DOHH2 (cell line): ENCODE measurements around the gene KAT7.

Source experiments
- H3F3A ChIP-seq: fragments of 200-600 bp; sonication (generic), shearing (Covaris generic); 2 replicates; pipeline ENCODE4 v1.6.0; 2016; ENCODE audit warnings: antibody characterized with exemption, mild to moderate bottlenecking; ENCODE audit not compliant: control insufficient read depth, insufficient read depth
- H3K27ac ChIP-seq: fragments of 200-600 bp; sonication (generic); 2 replicates; pipeline ENCODE4 v1.5.1; 2014; ENCODE audit warnings: low read depth, mild to moderate bottlenecking, low read length, moderate library complexity
- H3K27me3 ChIP-seq: fragments of 200-600 bp; sonication (generic); 2 replicates; pipeline ENCODE4 v1.6.1; 2014; ENCODE audit warnings: mild to moderate bottlenecking, low read length, mixed read lengths; ENCODE audit not compliant: control insufficient read depth
- H3K36me3 ChIP-seq: fragments of 200-600 bp; sonication (generic); 2 replicates; pipeline ENCODE4 v1.6.1; 2014; ENCODE audit warnings: mild to moderate bottlenecking, low read length, moderate library complexity, mixed read lengths; ENCODE audit not compliant: control insufficient read depth
- H3K4me1 ChIP-seq: fragments of 200-600 bp; sonication (generic); 2 replicates; pipeline ENCODE4 v1.6.1; 2014; ENCODE audit warnings: mild to moderate bottlenecking, low read length, mixed read lengths; ENCODE audit not compliant: control insufficient read depth
- H3K4me2 ChIP-seq: fragments of 200-600 bp; sonication (generic); 2 replicates; pipeline ENCODE4 v1.6.0; 2014; ENCODE audit warnings: mild to moderate bottlenecking, low read length, moderate library complexity
- H3K4me3 ChIP-seq: fragments of 200-600 bp; sonication (generic); 2 replicates; pipeline ENCODE4 v1.5.1; 2014; ENCODE audit warnings: mild to moderate bottlenecking, low read length, mixed read lengths
- H3K79me2 ChIP-seq: fragments of 200-600 bp; sonication (generic); 2 replicates; pipeline ENCODE4 v1.6.1; 2014; ENCODE audit warnings: mild to moderate bottlenecking, low read length, mixed read lengths; ENCODE audit not compliant: control insufficient read depth
- H3K9me2 ChIP-seq: fragments of 200-600 bp; sonication (generic); replicated peaks from 2 replicates; pipeline ENCODE4 v1.6.1; 2014; ENCODE audit warnings: mild to moderate bottlenecking, low read length, mixed read lengths; ENCODE audit not compliant: control insufficient read depth
- H3K9me3 ChIP-seq: fragments of 200-600 bp; sonication (generic); 2 replicates; pipeline ENCODE4 v1.6.1; 2014; ENCODE audit warnings: antibody characterized with exemption, low read length, mixed read lengths; ENCODE audit not compliant: control insufficient read depth, insufficient read depth
- H4K20me1 ChIP-seq: fragments of 200-600 bp; sonication (generic); 2 replicates; pipeline ENCODE4 v1.6.0; 2014; ENCODE audit warnings: low read depth, mild to moderate bottlenecking, antibody characterized with exemption, low read length, moderate library complexity; ENCODE audit not compliant: control insufficient read depth, insufficient read depth
- EZH2phosphoT487 ChIP-seq: fragments of 200-600 bp; sonication (generic); IDR thresholded peaks from 2 replicates; pipeline ENCODE4 v1.6.1; 2017; ENCODE audit warnings: borderline replicate concordance, mild to moderate bottlenecking, antibody characterized with exemption, low read length, moderate library complexity, mixed read lengths
- TF ChIP-seq, protein P1 (sequence below): fragments of 200-600 bp; sonication (generic); IDR thresholded peaks from one replicate; pipeline ENCODE4 v1.5.1; 2014; ENCODE audit warnings: antibody characterized with exemption, mild to moderate bottlenecking, low read depth, low read length; ENCODE audit not compliant: poor library complexity, severe bottlenecking

The KAT7 gene

DNA sequence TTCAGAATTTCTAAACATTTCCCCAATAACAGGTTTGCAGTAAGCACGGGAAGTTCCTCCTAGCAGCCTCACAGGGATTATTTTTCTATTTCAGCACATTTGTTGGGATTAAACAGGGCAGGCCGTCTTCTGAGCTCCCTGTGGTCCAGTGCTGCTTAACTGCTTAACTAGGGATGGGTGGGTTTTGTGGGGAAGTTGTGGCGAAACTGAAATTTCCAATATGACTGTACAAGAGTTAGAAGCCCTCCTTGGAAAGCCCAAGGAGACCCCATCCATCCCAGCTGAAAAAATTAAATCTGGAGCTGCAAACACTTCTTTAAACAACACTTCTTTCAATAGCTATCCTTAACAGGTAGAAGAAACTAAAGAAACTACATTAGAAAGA is 46.8 kb upstream of the KAT7 start:
- Histone ChIP-seq H3K4me1 (peaks cover 72% of the 10 kb centered on the region), H3K4me2 (peak overlapping the region; percentile 64), H3K36me3 (peaks cover 4% of the 10 kb centered on the region; the same call in 1 of the 2 replicates), H3K27ac (peak overlapping the region; percentile 17), H3K9me3 (no peaks in the 10 kb centered on the region), H3K27me3 (no peaks in the 10 kb centered on the region), H3F3A (0 out of 2 replicates have a peak, but pooled peaks cover 3% of the 10 kb centered on the region), H3K79me2 (peaks cover 6% of the 10 kb centered on the region; the same call in 1 of the 2 replicates), H3K9me2 (no peaks in the 10 kb centered on the region), H4K20me1 (no peaks in the 10 kb centered on the region), H3K4me3 (peak overlapping the region; percentile 45)
- TF ChIP-seq, protein P1, sequence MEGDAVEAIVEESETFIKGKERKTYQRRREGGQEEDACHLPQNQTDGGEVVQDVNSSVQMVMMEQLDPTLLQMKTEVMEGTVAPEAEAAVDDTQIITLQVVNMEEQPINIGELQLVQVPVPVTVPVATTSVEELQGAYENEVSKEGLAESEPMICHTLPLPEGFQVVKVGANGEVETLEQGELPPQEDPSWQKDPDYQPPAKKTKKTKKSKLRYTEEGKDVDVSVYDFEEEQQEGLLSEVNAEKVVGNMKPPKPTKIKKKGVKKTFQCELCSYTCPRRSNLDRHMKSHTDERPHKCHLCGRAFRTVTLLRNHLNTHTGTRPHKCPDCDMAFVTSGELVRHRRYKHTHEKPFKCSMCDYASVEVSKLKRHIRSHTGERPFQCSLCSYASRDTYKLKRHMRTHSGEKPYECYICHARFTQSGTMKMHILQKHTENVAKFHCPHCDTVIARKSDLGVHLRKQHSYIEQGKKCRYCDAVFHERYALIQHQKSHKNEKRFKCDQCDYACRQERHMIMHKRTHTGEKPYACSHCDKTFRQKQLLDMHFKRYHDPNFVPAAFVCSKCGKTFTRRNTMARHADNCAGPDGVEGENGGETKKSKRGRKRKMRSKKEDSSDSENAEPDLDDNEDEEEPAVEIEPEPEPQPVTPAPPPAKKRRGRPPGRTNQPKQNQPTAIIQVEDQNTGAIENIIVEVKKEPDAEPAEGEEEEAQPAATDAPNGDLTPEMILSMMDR, result no peak
- TF ChIP-seq EZH2phosphoT487, result no peak

DNA sequence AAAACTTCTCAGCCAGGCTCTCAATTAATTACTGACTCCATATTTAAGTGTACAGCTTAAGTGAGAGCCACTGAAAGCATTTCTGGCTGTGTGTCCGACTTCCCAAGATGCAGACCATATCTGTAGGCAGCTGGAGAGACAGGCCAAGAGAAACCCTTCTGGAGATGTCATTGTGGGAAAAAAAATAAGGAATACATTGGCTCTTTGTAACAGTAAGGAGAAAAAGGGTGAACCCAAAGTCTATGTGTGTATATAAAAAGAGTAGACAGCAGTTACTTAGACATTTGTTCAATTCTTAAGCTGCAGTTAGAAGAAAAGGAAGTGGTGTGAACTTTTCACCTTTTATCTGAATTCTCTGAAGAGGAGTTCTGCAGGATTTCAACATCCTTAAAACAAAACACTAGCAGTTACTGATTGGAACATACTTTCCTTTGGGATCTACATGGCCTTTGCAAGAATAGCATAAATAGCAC is 46.3 kb upstream of the KAT7 start:
- Histone ChIP-seq H3K9me2 (no peaks in the 10 kb centered on the region), H3K79me2 (peaks cover 6% of the 10 kb centered on the region; the same call in 1 of the 2 replicates), H3K4me3 (peak overlapping the region; percentile 45), H4K20me1 (no peaks in the 10 kb centered on the region), H3K27me3 (no peaks in the 10 kb centered on the region), H3F3A (0 out of 2 replicates have a peak, but pooled peaks cover 3% of the 10 kb centered on the region), H3K4me2 (peak overlapping the region; percentile 64), H3K4me1 (peaks cover 77% of the 10 kb centered on the region), H3K9me3 (no peaks in the 10 kb centered on the region), H3K27ac (peak overlapping the region; percentile 17; the same call in 1 of the 2 replicates), H3K36me3 (peaks cover 4% of the 10 kb centered on the region; the same call in 1 of the 2 replicates)
- TF ChIP-seq, protein P1, result no peak
- TF ChIP-seq EZH2phosphoT487, result no peak

DNA sequence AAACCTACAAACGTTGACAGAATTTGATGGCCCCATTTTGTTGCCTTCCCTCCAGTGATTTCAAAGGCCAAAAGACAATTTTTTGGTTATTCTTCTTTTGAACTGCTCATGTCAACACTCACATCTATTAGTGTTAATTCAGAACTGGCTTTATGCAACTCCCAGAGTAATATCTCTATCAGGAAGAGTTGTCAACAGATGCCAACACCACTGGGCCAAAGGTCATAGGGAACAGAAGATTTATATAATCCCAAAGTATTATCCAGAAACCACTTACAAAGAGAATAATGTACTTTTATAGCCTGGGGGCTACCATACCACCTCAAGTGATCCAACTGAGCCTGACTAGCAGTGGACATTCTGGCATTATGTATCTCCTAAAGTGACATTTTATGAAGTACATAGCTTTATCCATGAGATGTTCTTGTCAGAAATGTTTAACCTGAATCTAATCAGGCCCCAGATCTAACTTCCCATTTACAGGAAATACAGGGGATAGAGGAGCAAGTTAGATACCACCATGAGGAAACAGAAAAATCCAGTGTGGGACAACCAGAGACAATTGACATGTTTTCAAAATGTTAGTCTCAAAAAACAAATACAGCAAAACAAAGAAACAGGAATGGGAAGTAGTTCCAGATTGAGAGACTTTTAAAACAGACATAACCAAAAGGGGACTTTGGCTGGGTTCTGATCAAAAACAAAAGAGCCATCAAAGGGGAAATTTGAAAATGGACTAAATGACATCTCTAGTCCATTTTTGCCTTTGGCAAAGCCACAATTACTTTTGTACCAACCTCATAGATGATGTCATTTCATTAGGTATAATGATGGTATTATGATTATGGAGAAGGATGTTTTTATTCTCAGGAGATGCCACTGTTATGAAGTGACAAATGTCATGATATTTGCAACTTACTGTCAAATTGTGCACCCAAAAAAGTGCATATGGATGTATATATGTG is 43.0 kb upstream of the KAT7 start:
- Histone ChIP-seq H3K27me3 (no peaks in the 10 kb centered on the region), H3K9me3 (no peaks in the 10 kb centered on the region), H4K20me1 (no peaks in the 10 kb centered on the region), H3F3A (0 out of 2 replicates have a peak, but pooled peaks cover 6% of the 10 kb centered on the region), H3K36me3 (peaks cover 17% of the 10 kb centered on the region), H3K9me2 (no peaks in the 10 kb centered on the region), H3K4me3 (peak overlapping the region; percentile 4), H3K79me2 (peaks cover 6% of the 10 kb centered on the region; the same call in 1 of the 2 replicates), H3K27ac (peak overlapping the region; percentile 40), H3K4me1 (peaks cover 83% of the 10 kb centered on the region), H3K4me2 (peak overlapping the region; percentile 62)
- TF ChIP-seq EZH2phosphoT487, result no peak
- TF ChIP-seq, protein P1, result no peak
